ENCODE measurements around the gene BICDL1.

BICDL1 gene

DNA sequence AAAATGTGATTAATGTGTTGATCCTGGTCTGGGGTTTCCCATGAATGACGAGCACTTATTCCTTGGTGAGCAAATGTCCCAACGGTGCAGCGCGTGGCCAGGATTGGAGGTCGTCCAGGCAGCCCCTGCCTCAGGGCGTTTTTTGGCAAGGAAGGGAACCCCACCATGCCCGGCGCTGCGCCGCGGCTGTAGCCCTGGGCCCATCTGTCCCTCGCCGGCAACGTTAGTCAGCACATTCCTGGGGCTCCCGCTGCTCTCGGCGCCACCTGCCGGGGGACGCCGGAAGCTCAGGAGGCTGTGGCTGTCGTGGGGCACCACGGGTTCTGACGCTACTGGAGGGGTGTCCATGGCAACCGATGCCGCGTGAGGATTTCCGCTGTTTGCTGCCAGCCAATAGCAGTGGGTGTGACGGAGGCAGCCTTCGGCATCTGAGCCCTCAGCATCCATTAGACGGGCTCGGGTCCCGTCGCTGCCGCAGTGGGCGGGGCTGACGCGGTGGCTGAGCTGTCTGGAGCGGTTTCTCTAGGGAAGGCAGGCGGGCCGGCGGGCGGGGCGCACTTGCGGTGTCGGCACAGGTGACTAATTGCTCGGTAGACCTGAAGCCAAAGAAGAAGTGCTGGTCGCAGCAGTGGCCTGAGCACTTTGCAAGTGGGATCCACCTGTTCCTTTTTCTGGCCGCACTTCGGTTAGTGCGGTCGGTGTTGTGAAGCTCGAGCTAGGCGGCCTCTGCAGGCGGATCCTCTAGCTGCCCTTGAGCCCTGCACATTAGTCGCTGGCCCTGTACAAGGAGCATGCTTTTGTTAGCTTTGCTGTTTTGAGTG, 98.0 kb downstream of the BICDL1 start:
- no peak overlapping the region for H3K14ac ChIP-seq (ENCODE audit: low read length)
- H3K27me3 ChIP-seq (ENCODE audit: insufficient read depth, low read length) = no peaks in the 10 kb centered on the region
- peaks cover 6% of the 10 kb centered on the region in 2 experiments for H3K36me3 ChIP-seq (ENCODE audit: control insufficient read depth in 1 of 2, insufficient read depth in 2 of 2, low read length in 2 of 2)
- no peak overlapping the region for H2BK12ac ChIP-seq (ENCODE audit: low read length)
- H3K4ac ChIP-seq (ENCODE audit: low read depth, low read length) = no peak overlapping the region
- WGBS (ENCODE audit: extremely low coverage, insufficient coverage, insufficient read length) = no CpG with 5 or more reads among the region's 55 CpGs
- no peak overlapping the region for H2BK120ac ChIP-seq (ENCODE audit: insufficient read depth, low read length, poor library complexity)
- peak overlapping the region; percentile 74 for H3K4me2 ChIP-seq (ENCODE audit: low read length)
- H3K27ac ChIP-seq (ENCODE audit: low read depth, low read length) = no peak overlapping the region
- peak; percentile 99 to 100 for DNase-seq
- peak overlapping the region; percentile 53 for H2AFZ ChIP-seq (ENCODE audit: insufficient read depth, low read length, poor library complexity)
- H4K91ac ChIP-seq (ENCODE audit: low read depth, low read length) = no peak overlapping the region
- H4K8ac ChIP-seq (ENCODE audit: low read depth, low read length) = peak overlapping the region; percentile 23
- no peak overlapping the region for H3K9ac ChIP-seq (ENCODE audit: low read length)
- H3K4me3 ChIP-seq (ENCODE audit: low read depth, low read length) = no peak overlapping the region
- H3K23ac ChIP-seq (ENCODE audit: low read length) = no peak overlapping the region
- H3K4me1 ChIP-seq (ENCODE audit: control insufficient read depth in 1 of 2, insufficient read depth in 2 of 2, low read length in 2 of 2) = peaks cover 0 to 4% of the 10 kb centered on the region in 2 experiments
- H3K18ac ChIP-seq (ENCODE audit: low read length) = no peak overlapping the region
- H3K79me1 ChIP-seq (ENCODE audit: low read length) = no peaks in the 10 kb centered on the region
- H3K79me2 ChIP-seq (ENCODE audit: control insufficient read depth, insufficient read depth, low read length, poor library complexity) = no peaks in the 10 kb centered on the region
- no peak overlapping the region for H2BK5ac ChIP-seq (ENCODE audit: low read depth, low read length, poor library complexity)
- no peak overlapping the region for H4K12ac ChIP-seq (ENCODE audit: low read depth, low read length)
- no peak overlapping the region for H2AK5ac ChIP-seq (ENCODE audit: low read length)
- H3K9me3 ChIP-seq (ENCODE audit: insufficient read depth, low read depth, low read length) = no peaks in the 10 kb centered on the region

GRCh38 chr12:120089105-120089504, 100.1 kb downstream of the BICDL1 start:
- Histone ChIP-seq H3K4me3 (ENCODE audit: low read depth, low read length) (no peak overlapping the region), H3K36me3 (ENCODE audit: control insufficient read depth in 1 of 2, insufficient read depth in 2 of 2, low read length in 2 of 2) (peaks cover 16 to 19% of the 10 kb centered on the region in 2 experiments), H3K79me1 (ENCODE audit: low read length) (no peaks in the 10 kb centered on the region), H4K12ac (ENCODE audit: low read depth, low read length) (no peak overlapping the region), H3K27me3 (ENCODE audit: insufficient read depth, low read length) (no peaks in the 10 kb centered on the region), H3K4ac (ENCODE audit: low read depth, low read length) (no peak overlapping the region), H4K8ac (ENCODE audit: low read depth, low read length) (no peak overlapping the region), H3K4me1 (ENCODE audit: control insufficient read depth in 1 of 2, insufficient read depth in 2 of 2, low read length in 2 of 2) (peaks cover 0 to 7% of the 10 kb centered on the region in 2 experiments), H3K9me3 (ENCODE audit: insufficient read depth, low read depth, low read length) (no peaks in the 10 kb centered on the region), H3K79me2 (ENCODE audit: control insufficient read depth, insufficient read depth, low read length, poor library complexity) (no peaks in the 10 kb centered on the region), H3K27ac (ENCODE audit: low read depth, low read length) (no peak overlapping the region), H3K18ac (ENCODE audit: low read length) (no peak overlapping the region), H3K14ac (ENCODE audit: low read length) (no peak overlapping the region), H4K91ac (ENCODE audit: low read depth, low read length) (no peak overlapping the region), H3K23ac (ENCODE audit: low read length) (no peak overlapping the region), H2BK12ac (ENCODE audit: low read length) (no peak overlapping the region), H2AFZ (ENCODE audit: insufficient read depth, low read length, poor library complexity) (no peak overlapping the region), H2BK5ac (ENCODE audit: low read depth, low read length, poor library complexity) (no peak overlapping the region), H3K9ac (ENCODE audit: low read length) (no peak overlapping the region), H2AK5ac (ENCODE audit: low read length) (no peak overlapping the region), H2BK120ac (ENCODE audit: insufficient read depth, low read length, poor library complexity) (no peak overlapping the region), H3K4me2 (ENCODE audit: low read length) (no peak overlapping the region)
- no CpG with 5 or more reads among the region's 8 CpGs for WGBS (ENCODE audit: extremely low coverage, insufficient coverage, insufficient read length)
- no peak for DNase-seq

GRCh38 chr12:120089796-120090195, 100.8 kb downstream of the BICDL1 start:
- Histone ChIP-seq H4K8ac (ENCODE audit: low read depth, low read length) (no peak overlapping the region), H3K23ac (ENCODE audit: low read length) (no peak overlapping the region), H3K79me2 (ENCODE audit: control insufficient read depth, insufficient read depth, low read length, poor library complexity) (no peaks in the 10 kb centered on the region), H3K4me2 (ENCODE audit: low read length) (no peak overlapping the region), H2AFZ (ENCODE audit: insufficient read depth, low read length, poor library complexity) (no peak overlapping the region), H3K14ac (ENCODE audit: low read length) (no peak overlapping the region), H3K27ac (ENCODE audit: low read depth, low read length) (no peak overlapping the region), H3K4me3 (ENCODE audit: low read depth, low read length) (no peak overlapping the region), H4K91ac (ENCODE audit: low read depth, low read length) (no peak overlapping the region), H3K18ac (ENCODE audit: low read length) (no peak overlapping the region), H3K79me1 (ENCODE audit: low read length) (no peaks in the 10 kb centered on the region), H2AK5ac (ENCODE audit: low read length) (no peak overlapping the region), H3K4ac (ENCODE audit: low read depth, low read length) (no peak overlapping the region), H2BK12ac (ENCODE audit: low read length) (no peak overlapping the region), H2BK5ac (ENCODE audit: low read depth, low read length, poor library complexity) (no peak overlapping the region), H4K12ac (ENCODE audit: low read depth, low read length) (no peak overlapping the region), H2BK120ac (ENCODE audit: insufficient read depth, low read length, poor library complexity) (no peak overlapping the region), H3K27me3 (ENCODE audit: insufficient read depth, low read length) (no peaks in the 10 kb centered on the region), H3K4me1 (ENCODE audit: control insufficient read depth in 1 of 2, insufficient read depth in 2 of 2, low read length in 2 of 2) (peaks cover 0 to 7% of the 10 kb centered on the region in 2 experiments), H3K9me3 (ENCODE audit: insufficient read depth, low read depth, low read length) (no peaks in the 10 kb centered on the region), H3K9ac (ENCODE audit: low read length) (no peak overlapping the region), H3K36me3 (ENCODE audit: control insufficient read depth in 1 of 2, insufficient read depth in 2 of 2, low read length in 2 of 2) (peaks cover 20 to 22% of the 10 kb centered on the region in 2 experiments)
- WGBS (ENCODE audit: extremely low coverage, insufficient coverage, insufficient read length) = no CpG with 5 or more reads among the region's 2 CpGs
- no peak for DNase-seq

DNA sequence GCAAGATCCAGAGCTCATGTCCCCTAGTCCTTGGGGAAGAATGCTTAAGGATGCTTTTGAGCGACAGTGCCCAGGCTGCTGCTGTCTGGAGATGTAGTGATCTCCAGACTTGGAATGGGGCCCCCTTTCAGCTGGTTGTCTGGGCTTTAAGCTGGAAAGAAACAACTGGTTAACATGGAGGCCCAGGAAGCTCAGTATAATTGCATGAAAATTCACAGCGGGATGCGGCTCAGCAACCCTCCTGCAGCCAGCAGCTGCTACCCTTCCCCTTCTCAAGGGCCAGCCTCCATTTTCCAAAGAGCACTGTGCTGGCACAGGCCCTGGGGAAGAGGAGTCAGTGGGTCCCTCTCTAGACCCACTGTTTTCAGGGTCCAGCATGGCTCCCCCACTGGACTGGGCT, 101.2 kb downstream of the BICDL1 start:
- Histone ChIP-seq H3K27me3 (ENCODE audit: insufficient read depth, low read length) (no peaks in the 10 kb centered on the region), H3K79me1 (ENCODE audit: low read length) (no peaks in the 10 kb centered on the region), H2BK120ac (ENCODE audit: insufficient read depth, low read length, poor library complexity) (no peak overlapping the region), H3K4me2 (ENCODE audit: low read length) (no peak overlapping the region), H2BK5ac (ENCODE audit: low read depth, low read length, poor library complexity) (no peak overlapping the region), H3K18ac (ENCODE audit: low read length) (no peak overlapping the region), H3K4ac (ENCODE audit: low read depth, low read length) (no peak overlapping the region), H2BK12ac (ENCODE audit: low read length) (no peak overlapping the region), H4K12ac (ENCODE audit: low read depth, low read length) (no peak overlapping the region), H3K9ac (ENCODE audit: low read length) (no peak overlapping the region), H4K8ac (ENCODE audit: low read depth, low read length) (no peak overlapping the region), H3K23ac (ENCODE audit: low read length) (no peak overlapping the region), H3K4me1 (ENCODE audit: control insufficient read depth in 1 of 2, insufficient read depth in 2 of 2, low read length in 2 of 2) (peaks cover 0 to 7% of the 10 kb centered on the region in 2 experiments), H2AFZ (ENCODE audit: insufficient read depth, low read length, poor library complexity) (no peak overlapping the region), H3K27ac (ENCODE audit: low read depth, low read length) (no peak overlapping the region), H3K79me2 (ENCODE audit: control insufficient read depth, insufficient read depth, low read length, poor library complexity) (no peaks in the 10 kb centered on the region), H2AK5ac (ENCODE audit: low read length) (no peak overlapping the region), H3K14ac (ENCODE audit: low read length) (no peak overlapping the region), H3K36me3 (ENCODE audit: control insufficient read depth in 1 of 2, insufficient read depth in 2 of 2, low read length in 2 of 2) (peaks cover 21 to 23% of the 10 kb centered on the region in 2 experiments), H3K9me3 (ENCODE audit: insufficient read depth, low read depth, low read length) (no peaks in the 10 kb centered on the region), H3K4me3 (ENCODE audit: low read depth, low read length) (no peak overlapping the region), H4K91ac (ENCODE audit: low read depth, low read length) (no peak overlapping the region)
- DNase-seq = no peak
- WGBS (ENCODE audit: extremely low coverage, insufficient coverage, insufficient read length) = no CpG with 5 or more reads among the region's 3 CpGs

Data from trophoblast cell (in vitro differentiated cells and primary cell).